GM21367 (cell line): ENCODE results near the gene MAGEA11.
A peak's percentile ranks its signal among the peaks of the same experiment; 100 is the strongest.
"Not testable (repeated sequence)": the region's sequence is repeated elsewhere in the genome, so short reads cannot be mapped to it uniquely, and the experiment has no call there.

Experiments
- ATAC-seq: cut with Tn5 transposase; IDR thresholded peaks from one replicate; pipeline ENCODE4 v1.9.1; 2021; ENCODE audit not compliant: unreplicated experiment

MAGEA11 gene, protein sequence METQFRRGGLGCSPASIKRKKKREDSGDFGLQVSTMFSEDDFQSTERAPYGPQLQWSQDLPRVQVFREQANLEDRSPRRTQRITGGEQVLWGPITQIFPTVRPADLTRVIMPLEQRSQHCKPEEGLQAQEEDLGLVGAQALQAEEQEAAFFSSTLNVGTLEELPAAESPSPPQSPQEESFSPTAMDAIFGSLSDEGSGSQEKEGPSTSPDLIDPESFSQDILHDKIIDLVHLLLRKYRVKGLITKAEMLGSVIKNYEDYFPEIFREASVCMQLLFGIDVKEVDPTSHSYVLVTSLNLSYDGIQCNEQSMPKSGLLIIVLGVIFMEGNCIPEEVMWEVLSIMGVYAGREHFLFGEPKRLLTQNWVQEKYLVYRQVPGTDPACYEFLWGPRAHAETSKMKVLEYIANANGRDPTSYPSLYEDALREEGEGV

DNA sequence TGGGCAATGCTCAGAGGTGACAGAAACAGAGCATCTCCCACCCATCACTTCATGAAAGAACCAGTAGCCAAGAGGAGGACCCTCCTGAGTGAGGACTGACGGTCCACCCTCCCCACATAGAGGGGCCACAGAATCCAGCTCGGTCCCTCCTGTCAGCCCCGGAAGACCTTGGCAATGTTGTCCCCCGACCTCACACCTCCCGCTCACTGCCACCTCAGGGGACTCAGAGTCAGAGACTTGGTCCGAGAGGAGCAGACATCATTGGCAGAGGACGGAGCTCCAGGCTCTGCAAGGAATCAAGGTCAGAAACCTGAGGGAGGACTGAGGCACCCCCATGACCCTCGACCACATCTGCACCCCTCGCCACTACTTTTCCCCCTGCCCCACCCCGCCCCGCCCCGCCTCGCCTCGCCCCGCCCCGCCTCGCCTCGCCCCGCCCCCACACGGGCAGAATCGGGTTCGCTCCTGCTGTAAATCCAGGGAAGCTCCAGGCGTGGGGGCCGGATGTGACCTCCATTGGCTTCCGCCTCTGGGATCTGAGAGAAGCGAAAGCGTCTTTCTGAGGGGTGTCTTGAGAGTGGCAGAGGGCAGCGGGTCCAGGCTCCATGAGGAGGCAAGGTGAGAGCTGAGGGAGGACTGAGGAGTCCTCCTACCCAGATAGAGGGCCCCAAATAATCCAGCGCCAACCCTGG, at the start of gene MAGEA11:
Gene MAGEA11 (plus strand): TSS at position 516 of the 692 bp plus-strand sequence. CDS start 1,100 bp downstream, outside the sequence.
- no peak for ATAC-seq

DNA sequence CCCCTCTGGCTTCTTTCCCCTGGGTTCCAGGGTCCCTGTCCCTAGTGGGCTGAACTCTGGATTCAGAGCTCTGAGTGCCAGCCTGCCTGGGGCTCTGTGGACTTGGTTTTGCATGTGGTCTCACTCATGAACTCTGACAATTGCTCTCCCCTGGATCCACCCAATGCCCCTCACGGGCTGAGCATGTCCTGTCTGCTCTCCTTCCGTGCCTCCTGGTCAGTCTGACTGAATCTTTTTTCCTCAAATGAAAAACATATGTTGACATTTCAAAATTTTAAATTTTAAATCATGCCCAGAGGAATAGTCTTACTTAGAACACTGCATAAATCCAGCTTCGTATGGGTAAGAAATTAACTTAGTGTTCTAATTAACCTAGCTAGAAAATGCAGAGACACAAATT, 36.8 kb upstream of the MAGEA11 start:
- ATAC-seq: not testable (repeated sequence)

DNA sequence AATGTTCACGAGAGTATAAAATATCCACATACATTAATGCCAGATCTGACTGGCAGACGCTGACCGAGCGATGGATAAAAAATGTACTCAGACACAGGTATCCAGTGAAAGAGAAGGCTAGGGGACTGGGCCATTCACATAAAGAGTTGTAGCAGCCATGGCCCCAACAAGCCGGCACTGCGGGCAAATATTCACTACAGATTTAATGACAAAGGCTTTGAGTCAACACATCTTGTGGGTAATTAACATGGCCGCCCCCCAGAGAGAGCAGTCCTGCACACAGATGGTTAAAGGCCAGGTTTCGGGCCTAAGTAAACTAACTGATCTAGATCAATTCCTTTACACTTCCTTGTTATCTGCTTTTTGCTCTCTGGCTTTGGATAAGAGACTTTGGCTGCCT, 36.3 kb upstream of the MAGEA11 start:
- not testable (repeated sequence) for ATAC-seq

DNA sequence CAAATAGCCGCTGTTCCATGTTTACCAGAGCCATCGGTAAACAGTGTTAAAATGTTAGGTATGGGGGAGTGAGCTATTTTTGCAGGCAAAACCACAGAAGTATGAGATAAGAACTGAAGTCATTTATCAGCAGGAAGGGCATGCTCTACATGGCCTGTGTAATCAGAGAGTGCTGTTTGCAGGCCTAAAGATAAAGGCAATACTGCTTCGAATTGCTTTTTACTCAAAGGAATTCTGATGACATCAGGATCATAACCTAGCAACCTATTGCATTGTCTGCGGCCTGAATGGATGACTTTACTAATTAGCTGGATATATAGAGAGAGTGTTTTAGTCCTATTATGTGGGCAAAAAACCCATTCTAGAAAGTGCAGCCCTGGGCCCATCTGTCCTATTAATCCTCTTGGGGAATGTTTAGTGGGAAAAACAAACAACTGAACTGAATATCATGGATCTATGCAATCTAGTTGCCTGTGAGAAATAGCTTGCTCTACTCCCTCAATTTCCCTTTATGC, 32.6 kb upstream of the MAGEA11 start:
- ATAC-seq: not testable (repeated sequence)

DNA sequence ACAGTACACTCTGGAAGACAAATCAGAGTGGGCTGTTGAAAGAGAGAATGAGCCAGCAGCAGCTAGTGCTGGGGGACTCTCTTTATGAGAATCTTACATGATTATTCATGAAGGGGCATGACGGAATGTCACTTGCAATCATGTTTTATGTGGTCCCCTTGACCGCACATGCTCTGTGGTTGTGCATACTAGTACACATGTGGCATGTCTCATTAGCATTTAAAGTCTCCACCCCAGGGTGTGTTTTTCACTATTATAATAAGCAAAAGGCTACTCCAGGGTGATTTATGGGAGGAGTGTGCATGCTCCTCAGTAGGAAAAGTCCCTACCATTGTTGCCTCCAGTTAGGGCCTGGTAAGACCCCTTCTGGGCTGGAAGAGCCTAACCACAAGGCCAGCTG, 30.7 kb upstream of the MAGEA11 start:
- no peak for ATAC-seq

DNA sequence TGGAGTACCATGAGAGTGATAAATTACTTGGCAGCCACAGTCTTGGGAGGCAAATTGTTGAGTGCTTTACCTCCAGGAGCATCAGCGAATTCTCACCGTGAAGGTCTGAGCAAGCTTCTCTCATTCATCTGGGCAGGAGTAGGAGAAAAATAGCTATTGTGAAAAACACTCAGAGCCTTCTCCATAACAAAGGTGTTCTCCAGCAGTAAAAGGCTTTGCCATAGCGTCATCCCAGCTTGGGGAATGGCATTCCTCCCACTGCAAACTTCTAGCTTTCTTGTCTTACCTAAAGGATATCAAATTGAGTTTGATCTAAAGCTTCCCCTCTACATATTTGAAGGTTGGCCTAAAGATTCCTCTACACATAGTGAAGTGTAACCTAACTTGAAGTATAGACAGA, 29.8 kb upstream of the MAGEA11 start:
- no peak for ATAC-seq

DNA sequence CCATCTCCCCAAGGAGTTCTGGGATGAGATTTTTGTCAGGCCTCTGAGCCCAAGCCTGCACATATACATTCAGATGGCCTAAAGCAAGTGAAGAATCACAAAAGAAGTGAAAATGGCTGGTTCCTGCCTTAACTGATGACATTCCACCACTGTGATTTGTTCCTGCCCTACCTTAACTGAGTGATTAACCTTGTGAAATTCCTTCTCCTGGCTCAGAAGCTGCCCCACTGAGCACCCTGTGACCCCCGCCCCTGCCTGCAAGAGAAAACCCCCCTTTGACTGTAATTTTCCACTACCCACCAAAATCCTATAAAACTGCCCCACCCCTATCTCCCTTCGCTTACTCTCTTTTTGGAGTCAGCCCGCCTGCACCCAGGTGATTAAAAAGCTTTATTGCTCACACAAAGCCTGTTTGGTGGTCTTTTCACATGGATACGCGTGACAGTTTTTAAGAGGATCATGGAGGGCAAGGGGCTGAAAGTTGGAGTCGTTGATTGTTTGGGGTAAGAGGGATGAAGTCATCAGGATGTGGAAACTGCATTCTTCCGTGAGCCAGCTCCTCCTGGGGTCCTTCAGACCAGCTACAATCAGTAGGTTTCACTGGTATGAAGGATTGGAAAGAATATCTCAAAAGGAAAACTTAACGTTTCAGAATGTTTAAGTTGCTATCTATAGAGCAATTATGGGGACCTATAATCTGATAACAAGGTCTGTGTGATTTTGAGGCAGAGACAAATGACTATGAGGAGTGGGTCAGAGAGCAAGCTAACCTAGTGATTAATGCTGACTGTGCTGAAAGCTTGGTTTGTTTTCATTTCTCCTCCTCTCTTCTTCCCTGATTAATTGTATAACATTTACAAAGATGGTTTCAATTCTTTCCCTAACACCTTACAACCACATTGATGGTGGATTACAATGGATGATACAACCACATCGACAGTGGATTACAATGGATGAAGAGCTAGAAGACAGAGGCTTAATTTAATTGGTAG, 28.6 kb upstream of the MAGEA11 start:
- ATAC-seq: no peak

DNA sequence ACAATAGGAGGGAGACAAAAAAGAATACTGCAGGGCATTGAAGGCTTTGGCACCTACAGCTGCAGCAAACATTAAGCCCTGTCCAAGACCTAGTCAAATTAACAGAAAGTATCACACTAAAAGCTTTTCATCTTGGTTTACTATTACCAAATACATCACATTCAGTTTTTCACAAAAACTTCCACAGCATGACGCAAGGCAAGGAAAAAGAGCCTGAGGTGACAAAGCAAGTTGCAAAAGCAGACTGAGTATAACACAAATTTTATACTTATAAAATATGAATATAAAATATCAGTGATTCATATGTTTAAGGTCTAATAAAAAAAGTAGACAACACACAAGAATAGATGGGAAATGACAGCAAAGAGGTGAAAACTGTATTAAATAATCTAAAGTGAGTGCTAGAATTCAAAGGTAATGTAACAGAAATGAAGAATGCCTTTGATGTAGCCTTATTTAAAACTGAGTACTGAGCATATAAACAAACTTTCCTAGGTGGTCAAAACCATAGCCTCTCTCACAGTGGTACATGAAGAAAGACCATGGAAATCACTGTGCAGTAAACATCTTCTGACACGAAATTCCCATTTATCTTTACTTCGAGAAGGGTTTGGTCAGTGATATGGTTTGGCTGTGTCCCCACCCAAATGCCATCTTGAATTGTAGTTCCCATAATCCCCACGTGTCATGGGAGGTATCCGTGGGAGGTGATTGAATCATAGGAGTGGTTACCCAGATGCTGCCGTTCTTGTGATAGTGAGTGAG, 27.7 kb upstream of the MAGEA11 start:
- ATAC-seq: no peak

DNA sequence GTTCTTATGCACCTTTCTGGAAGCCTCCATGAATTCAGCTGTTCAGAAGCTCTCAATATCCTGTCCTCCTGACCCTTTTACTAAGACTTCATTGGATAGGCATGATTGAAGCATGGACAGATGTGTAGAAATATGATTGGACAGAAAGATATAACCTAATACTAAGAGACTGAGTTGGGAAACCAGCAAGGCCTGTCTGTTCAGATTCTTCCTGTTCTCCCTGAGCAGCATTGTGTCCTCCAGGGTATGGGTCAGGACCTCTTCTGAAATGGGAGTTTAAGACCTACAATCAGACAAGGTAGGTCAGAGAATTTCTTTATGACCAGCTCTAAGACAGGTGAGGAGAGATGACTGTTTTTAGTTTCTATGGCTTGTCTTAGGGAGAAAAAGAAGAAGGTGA, 23.9 kb upstream of the MAGEA11 start:
- no peak for ATAC-seq

DNA sequence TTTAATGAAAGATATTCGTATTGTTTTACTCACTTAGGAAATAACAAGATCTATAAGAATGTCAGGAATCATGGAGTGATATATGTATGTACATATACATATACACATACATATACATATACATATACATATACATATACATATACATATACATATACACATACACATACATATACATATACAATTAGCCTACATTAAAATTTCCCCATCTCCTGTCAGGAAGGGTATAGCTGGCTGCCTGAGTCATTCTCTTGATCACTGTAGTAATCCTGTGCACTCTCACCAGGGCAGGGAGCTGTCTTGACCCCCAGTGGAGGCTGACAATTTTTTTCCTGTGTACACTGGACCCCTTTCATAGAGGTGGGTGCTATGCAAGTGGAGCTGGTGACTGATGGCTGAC, 23.3 kb upstream of the MAGEA11 start:
- no peak for ATAC-seq

DNA sequence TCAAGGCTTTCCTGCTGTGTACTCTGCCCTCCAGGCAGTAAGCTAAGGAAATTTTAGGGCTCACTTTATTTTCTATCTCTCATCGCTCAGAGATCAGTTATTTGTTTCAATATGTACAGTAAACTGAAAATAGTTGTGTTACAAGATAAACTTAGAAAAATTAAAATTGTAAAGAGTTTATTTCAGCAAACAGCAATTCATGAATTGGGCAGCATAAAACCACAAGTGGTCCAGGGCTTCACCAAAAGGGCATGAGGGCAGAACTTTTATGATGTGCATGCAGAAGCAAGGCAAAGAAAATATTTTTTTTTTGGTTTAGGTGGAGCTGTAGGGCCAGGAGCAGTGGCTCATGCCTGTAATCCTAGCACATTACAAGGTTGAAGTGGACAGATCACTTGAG, 20.1 kb upstream of the MAGEA11 start:
- ATAC-seq: no peak

DNA sequence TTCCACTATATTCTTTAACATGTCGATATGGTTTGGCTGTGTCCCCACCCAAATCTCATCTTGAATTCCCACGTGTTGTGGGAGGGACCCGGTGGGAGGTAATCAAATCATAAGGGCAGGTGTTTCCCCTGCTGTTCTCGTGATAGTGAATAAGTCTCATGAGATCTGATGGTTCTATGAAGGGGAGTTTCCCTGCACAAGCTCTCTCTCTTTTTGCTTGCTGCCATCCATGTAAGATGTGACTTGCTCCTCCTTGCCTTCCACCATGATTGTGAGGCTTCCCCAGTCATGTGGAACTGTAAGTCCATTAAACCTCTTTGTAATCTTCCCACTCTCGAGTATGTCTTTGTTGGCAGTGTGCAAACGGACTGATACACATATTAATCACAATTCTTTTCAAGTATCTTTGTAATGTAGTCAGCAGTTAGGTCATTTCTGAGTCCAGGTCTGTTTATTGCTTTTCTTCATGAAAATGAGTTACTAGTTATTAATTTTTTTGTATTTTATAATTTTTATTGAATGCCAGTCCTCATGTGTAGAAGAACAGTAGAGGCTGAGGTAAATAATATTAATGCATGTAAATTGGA, 19.1 kb upstream of the MAGEA11 start:
- not testable (repeated sequence) for ATAC-seq

DNA sequence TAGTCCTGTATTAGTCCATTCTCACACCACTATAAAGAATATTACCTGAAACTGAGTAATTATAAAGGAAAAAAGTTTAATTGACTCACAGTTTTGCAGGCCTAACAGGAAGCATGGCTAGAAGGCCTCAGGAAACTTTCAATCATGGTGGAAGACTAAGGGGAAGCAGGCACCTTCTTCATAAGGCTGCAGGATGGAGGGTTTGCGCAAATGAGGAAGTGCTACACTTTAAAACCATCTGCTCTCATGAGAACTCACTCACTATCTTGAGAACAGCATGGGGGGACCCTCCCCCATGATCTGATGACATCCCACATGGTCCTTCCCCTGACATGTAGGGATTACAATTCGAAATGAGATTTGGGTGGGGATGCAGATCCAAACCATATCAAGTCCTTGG, 12.1 kb upstream of the MAGEA11 start:
- ATAC-seq: no peak

DNA sequence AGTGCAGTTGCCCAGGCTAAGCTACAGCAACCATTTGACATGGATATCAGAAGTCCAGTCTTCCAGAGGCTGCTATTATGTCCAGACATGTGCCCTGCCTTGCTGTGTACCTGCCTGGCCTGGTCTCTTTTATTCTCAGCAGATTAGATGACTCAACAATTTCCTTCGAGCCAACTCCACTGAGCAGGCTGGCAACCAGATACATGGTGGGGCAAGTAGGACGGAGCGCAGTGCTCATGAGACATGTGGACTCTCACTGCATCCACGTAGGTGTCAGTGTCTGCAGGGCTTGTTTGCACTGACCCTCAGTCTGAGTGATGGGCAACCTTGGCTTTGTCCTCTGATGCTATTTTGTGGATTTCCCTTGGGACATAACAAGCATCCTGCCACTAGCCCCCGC, 7.2 kb upstream of the MAGEA11 start:
- ATAC-seq: no peak

DNA sequence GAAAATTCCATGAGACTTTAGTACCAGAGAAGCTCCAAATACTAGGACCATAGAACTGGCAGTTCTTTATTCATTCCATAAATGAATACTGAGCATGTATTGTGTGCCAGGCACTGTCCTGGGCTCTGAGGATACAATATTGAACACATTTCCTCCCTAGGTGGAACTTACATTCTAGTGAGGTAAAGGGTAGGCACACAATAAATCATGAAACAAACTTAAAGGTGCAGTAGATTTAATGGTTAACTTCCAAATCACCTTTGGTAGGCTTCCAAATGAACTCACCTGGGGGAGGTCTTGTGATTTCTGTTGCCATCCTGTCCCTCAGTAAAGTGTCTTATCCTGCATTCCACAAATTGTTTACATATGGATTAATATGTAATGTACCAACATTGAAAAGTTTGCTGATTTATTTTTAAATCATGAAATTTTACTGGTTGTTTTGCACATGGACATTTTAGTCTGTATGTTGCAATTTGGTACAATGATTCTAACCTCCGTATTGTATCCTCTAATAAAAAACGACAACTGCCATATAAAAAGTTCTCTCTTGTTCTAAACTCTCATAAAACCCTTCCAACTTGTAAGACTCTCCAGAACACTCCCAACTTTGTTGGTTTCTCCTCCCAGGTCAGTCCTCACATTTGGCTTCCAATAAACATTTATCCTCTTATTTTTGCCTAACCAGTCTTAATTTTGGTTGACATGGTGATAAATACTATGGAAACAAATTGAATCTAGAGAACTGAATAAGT, 4.5 kb upstream of the MAGEA11 start:
- ATAC-seq: no peak

DNA sequence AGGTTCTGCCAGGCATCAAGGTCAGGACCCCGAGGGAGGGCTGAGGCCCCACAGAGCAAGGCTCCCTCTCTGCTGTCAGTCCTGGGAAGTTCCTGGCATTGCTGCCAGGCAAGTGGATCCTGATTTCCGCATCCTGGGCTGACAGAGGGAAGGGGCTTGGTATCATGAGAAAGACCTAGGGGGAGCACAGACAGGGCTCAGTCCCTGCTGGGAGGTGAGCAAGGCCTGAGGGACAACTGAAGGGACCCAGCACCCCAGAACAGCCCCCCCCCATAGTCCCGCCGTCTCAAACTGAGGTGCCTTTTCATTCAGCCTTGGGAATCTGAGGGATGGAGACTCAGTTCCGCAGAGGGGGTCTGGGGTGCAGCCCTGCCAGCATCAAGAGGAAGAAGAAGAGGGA, 971 bp downstream of the MAGEA11 start:
- no peak for ATAC-seq

DNA sequence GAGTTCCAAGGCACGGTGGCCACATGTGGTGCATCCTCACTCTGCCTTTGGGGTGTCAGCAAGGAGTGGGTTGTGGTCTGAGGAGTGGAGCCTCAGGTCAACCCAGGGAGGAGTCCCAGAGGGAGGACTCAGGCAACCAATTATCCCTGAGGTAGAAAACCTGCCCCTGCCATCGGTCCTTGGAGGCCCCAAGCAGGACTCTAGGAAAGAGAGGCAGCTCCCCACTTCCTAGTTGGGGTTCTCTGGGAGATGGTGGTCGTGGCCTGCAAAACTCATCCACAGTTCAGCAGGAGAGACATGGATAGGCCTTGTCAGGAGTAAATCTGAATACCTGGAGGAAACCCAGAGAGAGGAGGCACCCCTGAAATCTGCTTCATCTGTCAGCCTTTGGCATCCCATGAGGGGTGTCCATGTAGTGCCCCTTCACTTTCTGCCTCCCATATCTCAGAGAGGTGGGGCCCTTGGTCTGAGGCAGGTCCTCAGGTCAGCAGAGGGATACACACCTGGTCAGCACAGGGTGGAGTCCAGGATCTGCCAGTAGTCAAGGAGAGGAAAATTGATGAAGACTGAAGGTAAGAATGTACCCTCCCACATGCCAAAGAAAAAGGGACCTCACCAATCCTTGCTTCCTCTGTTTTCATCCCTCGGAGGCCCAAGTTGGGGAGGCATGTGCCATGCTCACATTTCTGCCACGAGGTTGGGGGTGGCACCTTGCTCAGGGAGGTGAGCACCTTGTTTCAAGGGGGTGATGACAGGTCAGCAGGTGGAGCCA, 1.6 kb downstream of the MAGEA11 start:
- ATAC-seq: no peak

DNA sequence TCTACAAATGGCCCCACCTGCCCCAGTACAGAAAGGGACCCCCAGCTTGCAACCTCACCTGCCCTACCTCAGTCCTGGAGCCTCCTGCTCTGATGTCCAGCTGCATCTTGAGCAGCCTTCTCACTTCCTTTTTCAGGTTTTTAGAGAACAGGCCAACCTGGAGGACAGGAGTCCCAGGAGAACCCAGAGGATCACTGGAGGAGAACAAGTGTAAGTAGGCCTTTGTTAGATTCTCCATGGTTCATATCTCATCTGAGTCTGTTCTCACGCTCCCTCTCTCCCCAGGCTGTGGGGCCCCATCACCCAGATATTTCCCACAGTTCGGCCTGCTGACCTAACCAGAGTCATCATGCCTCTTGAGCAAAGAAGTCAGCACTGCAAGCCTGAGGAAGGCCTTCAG, 3.6 kb downstream of the MAGEA11 start:
- ATAC-seq: peak; percentile 53
